Measurements from ENCODE around the gene LCN2.
"Not testable (repeated sequence)": the region's sequence is repeated elsewhere in the genome, so short reads cannot be mapped to it uniquely, and the experiment has no call there.

Gene LCN2

DNA sequence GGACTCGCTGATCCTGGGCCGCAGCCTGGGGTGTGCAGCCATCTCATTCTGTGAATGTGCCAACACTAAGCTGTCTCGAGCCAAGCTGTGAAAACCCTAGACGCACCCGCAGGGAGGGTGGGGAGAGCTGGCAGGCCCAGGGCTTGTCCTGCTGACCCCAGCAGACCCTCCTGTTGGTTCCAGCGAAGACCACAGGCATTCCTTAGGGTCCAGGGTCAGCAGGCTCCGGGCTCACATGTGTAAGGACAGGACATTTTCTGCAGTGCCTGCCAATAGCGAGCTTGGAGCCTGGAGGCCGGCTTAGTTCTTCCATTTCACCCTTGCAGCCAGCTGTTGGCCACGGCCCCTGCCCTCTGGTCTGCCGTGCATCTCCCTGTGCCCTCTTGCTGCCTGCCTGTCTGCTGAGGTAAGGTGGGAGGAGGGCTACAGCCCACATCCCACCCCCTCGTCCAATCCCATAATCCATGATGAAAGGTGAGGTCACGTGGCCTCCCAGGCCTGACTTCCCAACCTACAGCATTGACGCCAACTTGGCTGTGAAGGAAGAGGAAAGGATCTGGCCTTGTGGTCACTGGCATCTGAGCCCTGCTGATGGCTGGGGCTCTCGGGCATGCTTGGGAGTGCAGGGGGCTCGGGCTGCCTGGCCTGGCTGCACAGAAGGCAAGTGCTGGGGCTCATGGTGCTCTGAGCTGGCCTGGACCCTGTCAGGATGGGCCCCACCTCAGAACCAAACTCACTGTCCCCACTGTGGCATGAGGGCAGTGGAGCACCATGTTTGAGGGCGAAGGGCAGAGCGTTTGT lies 41.6 kb upstream of the LCN2 start:
- H3K9me3 ChIP-seq (ENCODE audit: insufficient read depth, low read length), result no peaks in the 10 kb centered on the region
- H2AFZ ChIP-seq (ENCODE audit: low read depth, low read length, severe bottlenecking), result no peak overlapping the region
- no peaks in the 10 kb centered on the region for H3K9me2 ChIP-seq (replicated peaks; ENCODE audit: insufficient read depth, low read length)
- no peak overlapping the region for H3K4me2 ChIP-seq (ENCODE audit: low read depth, low read length, poor library complexity, severe bottlenecking)
- H3K9ac ChIP-seq (ENCODE audit: low read length), result no peak overlapping the region
- no peaks in the 10 kb centered on the region for H3K36me3 ChIP-seq (ENCODE audit: low read length)
- H3K27me3 ChIP-seq (ENCODE audit: low read length), result no peaks in the 10 kb centered on the region
- 0 out of 2 replicates have a peak, but pooled peaks cover 11% of the 10 kb centered on the region for H3F3A ChIP-seq (ENCODE audit: insufficient read depth)
- no peaks in the 10 kb centered on the region for H4K20me1 ChIP-seq (ENCODE audit: low read depth, low read length)
- TF ChIP-seq EZH2phosphoT487 (conservative IDR thresholded peaks at IDR 0.05; ENCODE audit: low read length), result no peak
- TF ChIP-seq, protein P1, sequence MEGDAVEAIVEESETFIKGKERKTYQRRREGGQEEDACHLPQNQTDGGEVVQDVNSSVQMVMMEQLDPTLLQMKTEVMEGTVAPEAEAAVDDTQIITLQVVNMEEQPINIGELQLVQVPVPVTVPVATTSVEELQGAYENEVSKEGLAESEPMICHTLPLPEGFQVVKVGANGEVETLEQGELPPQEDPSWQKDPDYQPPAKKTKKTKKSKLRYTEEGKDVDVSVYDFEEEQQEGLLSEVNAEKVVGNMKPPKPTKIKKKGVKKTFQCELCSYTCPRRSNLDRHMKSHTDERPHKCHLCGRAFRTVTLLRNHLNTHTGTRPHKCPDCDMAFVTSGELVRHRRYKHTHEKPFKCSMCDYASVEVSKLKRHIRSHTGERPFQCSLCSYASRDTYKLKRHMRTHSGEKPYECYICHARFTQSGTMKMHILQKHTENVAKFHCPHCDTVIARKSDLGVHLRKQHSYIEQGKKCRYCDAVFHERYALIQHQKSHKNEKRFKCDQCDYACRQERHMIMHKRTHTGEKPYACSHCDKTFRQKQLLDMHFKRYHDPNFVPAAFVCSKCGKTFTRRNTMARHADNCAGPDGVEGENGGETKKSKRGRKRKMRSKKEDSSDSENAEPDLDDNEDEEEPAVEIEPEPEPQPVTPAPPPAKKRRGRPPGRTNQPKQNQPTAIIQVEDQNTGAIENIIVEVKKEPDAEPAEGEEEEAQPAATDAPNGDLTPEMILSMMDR (IDR thresholded peaks at IDR 0.05; ENCODE audit: insufficient read depth, low read length, poor library complexity, severe bottlenecking), result no peak
- H3K4me3 ChIP-seq (ENCODE audit: insufficient read depth, low read length, poor library complexity, severe bottlenecking), result no peak overlapping the region
- no peak overlapping the region for H3K27ac ChIP-seq (ENCODE audit: low read depth, low read length)
- H3K79me2 ChIP-seq (ENCODE audit: insufficient read depth, low read length), result no peaks in the 10 kb centered on the region

GRCh38 chr9:128108269-128109049 lies 40.8 kb upstream of the LCN2 start:
- TF ChIP-seq, protein P1 (IDR thresholded peaks at IDR 0.05; ENCODE audit: insufficient read depth, low read length, poor library complexity, severe bottlenecking), result no peak
- no peak for TF ChIP-seq EZH2phosphoT487 (conservative IDR thresholded peaks at IDR 0.05; ENCODE audit: low read length)
- H3K36me3 ChIP-seq (ENCODE audit: low read length), result no peaks in the 10 kb centered on the region

GRCh38 chr9:128109050-128109709 lies 40.1 kb upstream of the LCN2 start:
- Histone ChIP-seq H3K27ac (ENCODE audit: low read depth, low read length) (no peak overlapping the region), H3K9ac (ENCODE audit: low read length) (no peak overlapping the region), H3K4me2 (ENCODE audit: low read depth, low read length, poor library complexity, severe bottlenecking) (no peak overlapping the region), H3K27me3 (ENCODE audit: low read length) (no peaks in the 10 kb centered on the region), H3F3A (ENCODE audit: insufficient read depth) (0 out of 2 replicates have a peak, but pooled peaks cover 11% of the 10 kb centered on the region), H3K79me2 (ENCODE audit: insufficient read depth, low read length) (no peaks in the 10 kb centered on the region), H3K9me2 (replicated peaks; ENCODE audit: insufficient read depth, low read length) (no peaks in the 10 kb centered on the region), H3K36me3 (ENCODE audit: low read length) (no peaks in the 10 kb centered on the region), H2AFZ (ENCODE audit: low read depth, low read length, severe bottlenecking) (no peak overlapping the region), H4K20me1 (ENCODE audit: low read depth, low read length) (no peaks in the 10 kb centered on the region), H3K9me3 (ENCODE audit: insufficient read depth, low read length) (no peaks in the 10 kb centered on the region), H3K4me3 (ENCODE audit: insufficient read depth, low read length, poor library complexity, severe bottlenecking) (no peak overlapping the region)
- TF ChIP-seq EZH2phosphoT487 (conservative IDR thresholded peaks at IDR 0.05; ENCODE audit: low read length), result no peak
- TF ChIP-seq, protein P1 (IDR thresholded peaks at IDR 0.05; ENCODE audit: insufficient read depth, low read length, poor library complexity, severe bottlenecking), result no peak

More at GRCh38 chr9:128108269-128109049, 40.8 kb upstream of the LCN2 start:
- Histone ChIP-seq H3K4me3 (ENCODE audit: insufficient read depth, low read length, poor library complexity, severe bottlenecking) (no peak overlapping the region), H3K9me2 (replicated peaks; ENCODE audit: insufficient read depth, low read length) (no peaks in the 10 kb centered on the region), H3F3A (ENCODE audit: insufficient read depth) (0 out of 2 replicates have a peak, but pooled peaks cover 11% of the 10 kb centered on the region), H3K27me3 (ENCODE audit: low read length) (no peaks in the 10 kb centered on the region), H3K4me2 (ENCODE audit: low read depth, low read length, poor library complexity, severe bottlenecking) (no peak overlapping the region), H2AFZ (ENCODE audit: low read depth, low read length, severe bottlenecking) (no peak overlapping the region), H3K9me3 (ENCODE audit: insufficient read depth, low read length) (no peaks in the 10 kb centered on the region), H3K9ac (ENCODE audit: low read length) (no peak overlapping the region), H3K79me2 (ENCODE audit: insufficient read depth, low read length) (no peaks in the 10 kb centered on the region), H4K20me1 (ENCODE audit: low read depth, low read length) (no peaks in the 10 kb centered on the region), H3K27ac (ENCODE audit: low read depth, low read length) (no peak overlapping the region)

- not testable (repeated sequence) for H3K9me2 ChIP-seq (replicated peaks; ENCODE audit: insufficient read depth, low read length); H3K4me2 ChIP-seq (ENCODE audit: low read depth, low read length, poor library complexity, severe bottlenecking); H3K79me2 ChIP-seq (ENCODE audit: insufficient read depth, low read length); H3K27ac ChIP-seq (ENCODE audit: low read depth, low read length); H2AFZ ChIP-seq (ENCODE audit: low read depth, low read length, severe bottlenecking); H3K4me3 ChIP-seq (ENCODE audit: insufficient read depth, low read length, poor library complexity, severe bottlenecking); H4K20me1 ChIP-seq (ENCODE audit: low read depth, low read length); H3K36me3 ChIP-seq (ENCODE audit: low read length); H3K9me3 ChIP-seq (ENCODE audit: insufficient read depth, low read length); H3K27me3 ChIP-seq (ENCODE audit: low read length); H3K9ac ChIP-seq (ENCODE audit: low read length)
- 0 out of 2 replicates have a peak, but pooled peaks cover 11% of the 10 kb centered on the region for H3F3A ChIP-seq (ENCODE audit: insufficient read depth)
Observed at GRCh38 chr9:128111726-128112125, 37.5 kb upstream of the LCN2 start.
